Measurements from ENCODE around the gene MTUS2. TPM values are rescaled to one million over a fixed set of nuclear protein-coding genes. Genes with fewer than 3 reads are reported as not detected.

MTUS2 gene
- total and polyA plus RNA-seq, 2 of the 8 experiments (the other 6 are each of a cell fraction or from before 2014, with no cell fraction given), result 0.18 to 0.80 TPM

GRCh38 chr13:29396446-29396845 is 576.3 kb downstream of the MTUS2 start:
- Histone ChIP-seq H2AFZ (ENCODE audit: low read length) (no peak overlapping the region), H3K9me3 (ENCODE audit: insufficient read depth in 2 of 2, low read depth in 1 of 2, low read length in 1 of 2) (no peaks in the 10 kb centered on the region), H3K14ac (ENCODE audit: insufficient read length) (no peak overlapping the region), H2BK15ac (ENCODE audit: low read length) (no peak overlapping the region), H2BK120ac (replicated peaks; ENCODE audit: low read depth, low read length) (no peak overlapping the region), H3K4me3 (ENCODE audit: extremely low read depth in 1 of 4, insufficient read depth in 2 of 4, low read depth in 3 of 4, low read length in 4 of 4) (no peak overlapping the region), H2AK5ac (ENCODE audit: low read depth, low read length) (no peak overlapping the region), H3K56ac (replicated peaks; ENCODE audit: insufficient read length, low read depth, low read length) (no peak overlapping the region), H3K23ac (ENCODE audit: insufficient read length) (no peak overlapping the region), H2BK12ac (ENCODE audit: low read depth, low read length) (no peak overlapping the region), H3K27me3 (replicated peaks in 1 of 4; ENCODE audit: control insufficient read depth in 3 of 4, extremely low read depth in 1 of 4, insufficient read depth in 3 of 4, low read length in 3 of 4) (no peaks in the 10 kb centered on the region; a peak in 1 of 7 replicates), H4K5ac (ENCODE audit: insufficient read length, low read depth, low read length) (no peak overlapping the region), H4K91ac (replicated peaks; ENCODE audit: insufficient read length, low read length) (no peak overlapping the region), H2BK5ac (ENCODE audit: low read depth, low read length) (no peak overlapping the region), H3K4ac (replicated peaks; ENCODE audit: insufficient read length, low read depth, low read length) (no peak overlapping the region), H4K8ac (ENCODE audit: extremely low read depth, insufficient read depth, low read length) (no peak overlapping the region), H3K36me3 (ENCODE audit: control insufficient read depth in 2 of 4, insufficient read depth in 4 of 4, low read length in 3 of 4) (no peaks in the 10 kb centered on the region), H3K79me2 (ENCODE audit: control insufficient read depth in 1 of 2, insufficient read depth in 2 of 2, low read length in 2 of 2) (no peaks in the 10 kb centered on the region), H3K23me2 (ENCODE audit: low read depth, low read length) (no peaks in the 10 kb centered on the region), H2BK20ac (ENCODE audit: low read length) (no peak overlapping the region), H3K27ac (ENCODE audit: low read depth, low read length) (no peak overlapping the region), H3K9ac (replicated peaks in 1 of 4; ENCODE audit: extremely low read depth in 1 of 4, low read depth in 3 of 4, low read length in 3 of 4) (no peak overlapping the region), H4K20me1 (replicated peaks in 1 of 2; ENCODE audit: control insufficient read depth in 1 of 2, insufficient read depth in 2 of 2, low read length in 2 of 2) (no peaks in the 10 kb centered on the region), H3K4me1 (replicated peaks in 1 of 4; ENCODE audit: control insufficient read depth in 3 of 4, insufficient read depth in 4 of 4, low read length in 3 of 4) (peaks cover 0 to 6% (median 0%) of the 10 kb centered on the region in 4 experiments; a peak in 1 of 7 replicates), H3K79me1 (ENCODE audit: low read depth, low read length) (no peaks in the 10 kb centered on the region), H3K18ac (ENCODE audit: extremely low read depth, low read length) (no peak overlapping the region), H3K4me2 (ENCODE audit: insufficient read depth in 1 of 2, low read depth in 2 of 2, low read length in 2 of 2) (no peak overlapping the region)
- POLR2A ChIA-PET (ENCODE audit: partially characterized antibody), result no interaction called here
- FAIRE-seq (no peak), DNase-seq (ENCODE audit: low read depth in 1 of 2, low spot score in 2 of 2) (no peak)
- CTCF ChIA-PET (ENCODE audit: partially characterized antibody), result no interaction called here
- 96% methylated on average over 2 of the region's 2 CpGs; no CpG with 5 or more reads in 1 of the 2 experiments for WGBS, 2 experiments (ENCODE audit: extremely low coverage in 1 of 2, insufficient coverage in 1 of 2, insufficient read length in 1 of 2, insufficient replicate concordance in 2 of 2, low coverage in 1 of 2, low lambda C conversion rate in 2 of 2, missing lambda C conversion rate in 1 of 2)
- TF ChIP-seq, protein P1, sequence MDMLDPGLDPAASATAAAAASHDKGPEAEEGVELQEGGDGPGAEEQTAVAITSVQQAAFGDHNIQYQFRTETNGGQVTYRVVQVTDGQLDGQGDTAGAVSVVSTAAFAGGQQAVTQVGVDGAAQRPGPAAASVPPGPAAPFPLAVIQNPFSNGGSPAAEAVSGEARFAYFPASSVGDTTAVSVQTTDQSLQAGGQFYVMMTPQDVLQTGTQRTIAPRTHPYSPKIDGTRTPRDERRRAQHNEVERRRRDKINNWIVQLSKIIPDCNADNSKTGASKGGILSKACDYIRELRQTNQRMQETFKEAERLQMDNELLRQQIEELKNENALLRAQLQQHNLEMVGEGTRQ (IDR thresholded peaks at IDR 0.05; ENCODE audit: low read length), result no peak
- TF ChIP-seq CBX5 (IDR thresholded peaks at IDR 0.05; ENCODE audit: low read depth, low read length) (no peak), E2F6 (IDR thresholded peaks at IDR 0.05) (no peak), RXRA (IDR thresholded peaks at IDR 0.05; ENCODE audit: insufficient read depth, low read depth, low read length) (no peak), RBBP5 (IDR thresholded peaks at IDR 0.05; ENCODE audit: borderline replicate concordance, low read depth, low read length) (no peak), SUZ12 (IDR thresholded peaks at IDR 0.05; ENCODE audit: low read length) (no peak), EP300 (IDR thresholded peaks at IDR 0.05; ENCODE audit: borderline replicate concordance in 1 of 2, low read depth in 2 of 2, low read length in 2 of 2) (no peak), HDAC2 (IDR thresholded peaks at IDR 0.05; ENCODE audit: borderline replicate concordance in 1 of 2, low read depth in 2 of 2, low read length in 2 of 2) (no peak), HDAC6 (IDR thresholded peaks at IDR 0.05; ENCODE audit: low read depth, low read length) (no peak)
- TF ChIP-seq, protein P2, sequence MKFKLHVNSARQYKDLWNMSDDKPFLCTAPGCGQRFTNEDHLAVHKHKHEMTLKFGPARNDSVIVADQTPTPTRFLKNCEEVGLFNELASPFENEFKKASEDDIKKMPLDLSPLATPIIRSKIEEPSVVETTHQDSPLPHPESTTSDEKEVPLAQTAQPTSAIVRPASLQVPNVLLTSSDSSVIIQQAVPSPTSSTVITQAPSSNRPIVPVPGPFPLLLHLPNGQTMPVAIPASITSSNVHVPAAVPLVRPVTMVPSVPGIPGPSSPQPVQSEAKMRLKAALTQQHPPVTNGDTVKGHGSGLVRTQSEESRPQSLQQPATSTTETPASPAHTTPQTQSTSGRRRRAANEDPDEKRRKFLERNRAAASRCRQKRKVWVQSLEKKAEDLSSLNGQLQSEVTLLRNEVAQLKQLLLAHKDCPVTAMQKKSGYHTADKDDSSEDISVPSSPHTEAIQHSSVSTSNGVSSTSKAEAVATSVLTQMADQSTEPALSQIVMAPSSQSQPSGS (IDR thresholded peaks at IDR 0.05; ENCODE audit: low read length), result no peak
